ENCODE results near the gene PAFAH2.

Gene PAFAH2

GRCh38 chr1:25997828-25998761, at the start of gene PAFAH2:
TSS of gene PAFAH2 (minus strand) at chr1:25998063. CDS start at chr1:25990816, 7,247 bp downstream.
- peak; percentile 98 to 100 (median 100) for DNase-seq

- DNase-seq: no peak
Observed at GRCh38 chr1:26047278-26047874, 49.5 kb upstream of the PAFAH2 start.

- DNase-seq: no peak
Observed at GRCh38 chr1:26046246-26047095, 48.6 kb upstream of the PAFAH2 start.

- no peak for DNase-seq
Observed at GRCh38 chr1:26045722-26046245, 47.9 kb upstream of the PAFAH2 start, which contains the start of gene SLC30A2. TSS of gene SLC30A2 (minus strand) at chr1:26046118. CDS start at chr1:26045896, 222 bp downstream.

GRCh38 chr1:26044971-26045721, 47.3 kb upstream of the PAFAH2 start:
- no peak for DNase-seq

- DNase-seq: no peak
Observed at GRCh38 chr1:26044414-26044813, 46.6 kb upstream of the PAFAH2 start.

DNA sequence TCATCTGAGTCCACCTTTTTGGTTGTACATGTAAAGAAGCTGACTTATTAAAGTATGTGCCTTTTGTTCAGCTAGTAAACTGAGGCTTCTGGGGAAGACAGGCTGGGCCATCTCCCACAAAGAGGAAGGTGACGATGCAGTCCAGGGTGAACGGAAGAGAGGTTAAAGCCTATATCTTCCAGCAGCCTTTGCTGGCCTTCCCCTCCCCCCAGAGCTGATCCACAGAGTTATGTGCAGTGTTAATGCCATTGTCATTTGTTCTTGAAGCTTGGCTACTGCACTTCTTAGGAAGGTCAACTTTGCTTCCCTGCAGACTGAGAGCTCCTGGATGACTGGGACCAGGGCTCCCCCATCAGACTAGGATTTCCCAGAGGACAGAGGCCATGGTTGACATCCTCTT, 45.9 kb upstream of the PAFAH2 start:
- no peak for DNase-seq

DNA sequence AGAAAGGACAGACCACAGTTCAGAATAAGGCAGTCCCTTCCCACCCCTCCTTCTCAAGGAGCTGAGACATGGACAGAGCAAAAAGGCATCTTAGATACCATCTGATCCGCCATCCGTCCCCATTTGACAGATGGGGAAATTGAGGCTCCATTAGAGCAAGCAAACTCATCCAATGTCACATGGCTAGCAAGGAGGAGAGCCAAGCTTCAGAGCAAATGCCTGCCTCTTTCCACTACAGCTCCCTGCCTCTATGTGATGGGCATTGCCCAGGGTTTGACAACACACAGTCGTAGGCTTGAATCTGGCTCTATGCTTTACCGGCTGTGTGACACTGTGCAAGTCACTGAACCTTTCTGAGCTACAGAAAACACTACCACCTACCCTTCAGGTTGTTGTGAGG, 44.1 kb upstream of the PAFAH2 start:
- DNase-seq: no peak

DNA sequence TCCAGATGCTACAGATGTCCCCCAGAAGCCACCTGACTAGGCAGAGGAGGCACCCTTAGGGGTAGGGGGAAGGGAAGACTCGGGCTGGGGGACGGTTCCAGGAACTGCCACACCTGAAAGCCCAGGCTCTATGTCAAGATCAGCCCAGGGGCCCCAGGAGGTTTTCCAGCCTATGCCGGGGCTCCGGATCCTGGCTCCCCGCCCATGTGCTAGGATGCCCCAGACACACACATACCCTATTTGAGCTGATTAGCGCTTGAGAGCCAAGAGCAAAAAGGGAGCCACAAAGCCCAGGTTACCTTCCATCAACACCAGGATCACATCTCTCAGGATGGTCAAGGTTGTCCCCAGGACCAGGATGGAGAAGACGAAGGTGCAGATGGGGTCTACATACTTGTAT, 43.5 kb upstream of the PAFAH2 start:
- no peak for DNase-seq

DNA sequence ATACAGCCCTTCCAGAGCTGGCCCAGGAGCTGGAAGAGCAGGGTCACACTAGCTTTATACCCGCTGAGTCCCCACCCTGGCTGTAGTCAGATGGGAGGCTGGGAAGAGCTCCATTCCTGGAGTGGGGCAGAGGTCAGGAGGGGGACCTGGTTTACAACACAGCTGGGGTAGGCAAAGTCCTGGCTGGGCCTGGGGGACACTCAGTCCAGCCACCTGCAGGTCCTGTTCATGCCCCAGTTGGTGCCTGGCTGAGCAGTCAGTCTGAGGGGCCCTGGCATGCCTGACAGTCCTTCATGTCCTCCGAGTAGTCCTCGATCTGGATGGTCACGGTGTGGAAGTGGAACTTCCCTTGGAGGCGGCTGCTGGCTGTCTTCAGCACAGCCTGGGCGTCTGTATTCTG, 41.0 kb upstream of the PAFAH2 start:
- DNase-seq: no peak

- DNase-seq: no peak
Observed at GRCh38 chr1:26038477-26038876, 40.6 kb upstream of the PAFAH2 start.

- no peak for DNase-seq
Observed at GRCh38 chr1:26037904-26038303, 40.0 kb upstream of the PAFAH2 start.

DNA sequence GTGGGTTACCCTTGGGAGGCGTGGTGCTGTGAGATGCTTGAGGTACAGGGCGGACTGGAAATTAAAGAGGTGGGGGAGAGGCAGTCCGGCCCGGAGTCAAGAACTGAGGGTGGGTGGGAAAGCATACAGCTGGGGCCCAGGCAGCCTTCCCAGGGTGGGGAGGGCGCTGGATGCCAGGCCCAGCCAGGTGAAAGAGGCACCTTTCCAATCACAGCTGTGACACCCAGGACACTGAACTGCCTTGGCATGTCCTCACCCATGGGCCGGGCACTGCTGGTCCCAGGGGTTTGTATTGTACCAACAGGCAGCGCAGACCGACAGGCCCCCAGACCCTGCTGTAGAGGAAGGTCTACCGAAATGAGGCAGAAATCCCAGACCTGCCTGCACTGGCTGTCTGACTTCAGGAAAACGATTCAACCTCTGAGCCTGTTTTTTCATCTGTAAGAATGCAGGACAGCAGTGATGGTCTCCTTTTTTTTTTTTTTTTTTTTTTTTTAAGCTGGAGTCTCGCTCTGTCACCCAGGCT, 39.0 kb upstream of the PAFAH2 start:
- DNase-seq: no peak

- DNase-seq: peak; percentile 81 to 89 (median 87)
Observed at GRCh38 chr1:26035959-26036755, 38.3 kb upstream of the PAFAH2 start.

GRCh38 chr1:26035203-26035958, 37.5 kb upstream of the PAFAH2 start:
- peak; percentile 94 to 96 (median 95) for DNase-seq

- DNase-seq: no peak
Observed at GRCh38 chr1:26034504-26035202, 36.8 kb upstream of the PAFAH2 start.

DNA sequence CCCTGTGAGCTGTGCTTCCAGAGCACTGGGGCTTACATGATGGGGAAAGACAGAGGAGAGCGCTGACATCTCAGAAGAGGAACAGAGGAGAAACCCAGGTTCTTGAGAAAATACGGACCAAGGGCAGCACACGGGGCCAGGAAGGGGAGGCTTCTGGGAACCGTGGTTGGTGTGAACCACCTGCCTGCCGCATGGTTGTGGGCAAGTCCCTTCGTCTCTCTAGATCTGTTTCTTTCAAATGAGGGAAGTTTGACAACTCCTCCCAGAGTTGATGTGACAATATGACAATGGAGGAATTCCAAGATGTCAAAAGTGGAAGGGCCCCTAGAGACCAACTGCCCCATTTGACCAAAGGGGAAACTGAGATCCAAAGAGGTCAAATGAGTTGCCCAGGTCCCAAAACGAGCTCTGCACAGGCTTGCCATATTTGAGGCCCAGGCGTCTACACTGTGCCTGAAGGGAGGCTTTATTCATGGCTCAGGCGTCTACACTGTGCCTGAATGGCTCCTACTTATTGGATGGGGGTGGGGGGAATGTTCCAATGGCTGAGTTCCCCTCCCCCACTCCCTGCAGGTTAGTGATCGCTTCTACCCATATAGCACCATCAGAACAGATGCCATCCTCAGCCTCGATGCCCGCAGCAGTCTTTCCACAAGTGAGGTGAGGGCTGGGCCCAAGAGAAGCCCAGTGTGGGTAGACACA, 34.9 kb upstream of the PAFAH2 start:
- peak; percentile 46 to 69 (median 58) for DNase-seq

GRCh38 chr1:26031611-26032220, 33.9 kb upstream of the PAFAH2 start:
- no peak for DNase-seq
